Neural cell (in vitro differentiated cells): Measurements from ENCODE around the gene TDRD3. TPM values are rescaled to one million over a fixed set of nuclear protein-coding genes. Genes with fewer than 3 reads are reported as not detected.

ENCODE experiments used
- H2AFZ ChIP-seq: fragments of 200-600, 300-800 bp; sonication (generic), shearing (Covaris generic); 2 replicates; pipeline ENCODE4 v1.6.0; 2014; ENCODE audit warnings: low read depth, mild to moderate bottlenecking, antibody characterized with exemption, low read length, moderate library complexity
- H3F3A ChIP-seq: fragments of 200-600 bp; shearing (Covaris generic); 2 replicates; pipeline ENCODE4 v1.6.1; 2016; ENCODE audit warnings: mild to moderate bottlenecking, moderate library complexity, mixed read lengths, antibody characterized with exemption, low read length; ENCODE audit not compliant: insufficient read depth, poor library complexity, severe bottlenecking
- H3K27ac ChIP-seq: fragments of 200-600, 300-800 bp; sonication (generic), shearing (Covaris generic); 2 replicates; pipeline ENCODE4 v1.5.1; 2014; ENCODE audit warnings: mild to moderate bottlenecking, low read length, moderate library complexity
- H3K27me3 ChIP-seq: fragments of 300-800, 200-600 bp; sonication (generic), shearing (Covaris generic); 2 replicates; pipeline ENCODE4 v1.6.0; 2014; ENCODE audit warnings: mild to moderate bottlenecking, low read depth, low read length, moderate library complexity; ENCODE audit not compliant: insufficient read depth
- H3K36me3 ChIP-seq: fragments of 300-800, 200-600 bp; sonication (generic), shearing (Covaris generic); 2 replicates; pipeline ENCODE4 v1.5.1; 2014; ENCODE audit warnings: mild to moderate bottlenecking, antibody characterized with exemption, low read length, moderate library complexity; ENCODE audit not compliant: insufficient read depth
- H3K4me2 ChIP-seq: fragments of 300-800, 200-600 bp; sonication (generic), shearing (Covaris generic); 2 replicates; pipeline ENCODE4 v1.6.0; 2014; ENCODE audit warnings: mild to moderate bottlenecking, low read length
- H3K4me3 ChIP-seq: fragments of 300-800, 200-600 bp; sonication (generic), shearing (Covaris generic); 2 replicates; pipeline ENCODE4 v1.5.1; 2014; ENCODE audit warnings: mild to moderate bottlenecking, low read length, moderate library complexity
- H3K79me2 ChIP-seq: fragments of 200-600 bp; shearing (Covaris generic); replicated peaks from 2 replicates; pipeline ENCODE4 v1.6.0; 2014; ENCODE audit warnings: mild to moderate bottlenecking, low read length, moderate library complexity; ENCODE audit not compliant: insufficient read depth
- H3K9ac ChIP-seq: fragments of 300-800, 200-600 bp; sonication (generic), shearing (Covaris generic); 2 replicates; pipeline ENCODE4 v1.6.1; 2016; ENCODE audit warnings: mild to moderate bottlenecking, low read length, mixed read lengths
- H3K9me2 ChIP-seq: fragments of 200-600 bp; shearing (Covaris generic); 2 replicates; pipeline ENCODE4 v1.6.1; 2016; ENCODE audit warnings: mild to moderate bottlenecking, low read length, mixed read lengths; ENCODE audit not compliant: insufficient read depth
- H3K9me3 ChIP-seq: fragments of 200-600, 300-800 bp; sonication (generic), shearing (Covaris generic); 2 replicates; pipeline ENCODE4 v1.6.1; 2016; ENCODE audit warnings: mild to moderate bottlenecking, mixed run types, low read length, moderate library complexity, mixed read lengths
- H4K20me1 ChIP-seq: fragments of 200-600 bp; shearing (Covaris generic); 2 replicates; pipeline ENCODE4 v1.6.1; 2016; ENCODE audit warnings: mild to moderate bottlenecking, mixed run types; ENCODE audit not compliant: insufficient read depth
- CTCF ChIP-seq: fragments of 450-650 bp; IDR thresholded peaks from 2 replicates; pipeline ENCODE4 v1.5.1; 2014; ENCODE audit warnings: antibody characterized with exemption, mild to moderate bottlenecking, moderate library complexity; ENCODE audit not compliant: poor library complexity, severe bottlenecking
- EP300 ChIP-seq: fragments of 450-650 bp; conservative IDR thresholded peaks from 2 replicates; pipeline ENCODE4 v1.6.1; 2014; ENCODE audit warnings: antibody characterized with exemption, mild to moderate bottlenecking, moderate library complexity; ENCODE audit not compliant: poor library complexity, severe bottlenecking
- EZH2 ChIP-seq: fragments of 200-600, 300-800 bp; shearing (Covaris generic), sonication (generic); IDR thresholded peaks from 2 replicates; pipeline ENCODE4 v1.6.1; 2014; ENCODE audit warnings: antibody characterized with exemption, low read length, borderline replicate concordance, mild to moderate bottlenecking; ENCODE audit not compliant: insufficient read depth, poor library complexity, severe bottlenecking
- MXI1 ChIP-seq: fragments of 450-650 bp; conservative IDR thresholded peaks from 2 replicates; pipeline ENCODE4 v1.6.1; 2014; ENCODE audit warnings: antibody characterized with exemption, mild to moderate bottlenecking; ENCODE audit not compliant: poor library complexity, severe bottlenecking
- POLR2AphosphoS5 ChIP-seq: IDR thresholded peaks from 2 replicates; pipeline ENCODE4 v1.6.1; 2012
- RAD21 ChIP-seq: fragments of 450-650 bp; conservative IDR thresholded peaks from 2 replicates; pipeline ENCODE4 v1.6.1; 2014; ENCODE audit warnings: antibody characterized with exemption, mild to moderate bottlenecking, moderate library complexity
- REST ChIP-seq: IDR thresholded peaks from 2 replicates; pipeline ENCODE4 v1.6.1; 2012; ENCODE audit warnings: borderline replicate concordance
- SMC3 ChIP-seq: fragments of 450-650 bp; conservative IDR thresholded peaks from 2 replicates; pipeline ENCODE4 v1.6.1; 2014; ENCODE audit warnings: antibody characterized with exemption, mild to moderate bottlenecking, moderate library complexity; ENCODE audit not compliant: poor library complexity
- TAF1 ChIP-seq: IDR thresholded peaks from 2 replicates; pipeline ENCODE4 v1.6.1; 2012; ENCODE audit warnings: low read depth
- polyA plus RNA-seq: library from polyadenylated mRNA; depleted of rRNA; stranded (reverse); fragments of >200 nt; gene quantifications from 2 replicates; pipeline ENCODE4 v1.2.3, GENCODE V29; 2014

TDRD3 gene
- polyA plus RNA-seq, 1 donor from 2014 or later, result 10.0 TPM

GRCh38 chr13:60492187-60492586 lies 95.2 kb downstream of the TDRD3 start:
- H3K9me3 ChIP-seq, result no peaks in the 10 kb centered on the region
- no peaks in the 10 kb centered on the region for H3K79me2 ChIP-seq
- no peaks in the 10 kb centered on the region for H3K9me2 ChIP-seq
- no peaks in the 10 kb centered on the region for H4K20me1 ChIP-seq
- no peak overlapping the region for H3K9ac ChIP-seq
- H3F3A ChIP-seq, result no peaks in the 10 kb centered on the region
- no peak overlapping the region for H3K27ac ChIP-seq
- no peak overlapping the region for H3K4me3 ChIP-seq
- H2AFZ ChIP-seq, result no peak overlapping the region
- no peak overlapping the region for H3K4me2 ChIP-seq
- H3K36me3 ChIP-seq, result no peaks in the 10 kb centered on the region
- TF ChIP-seq SMC3 (no peak), RAD21 (no peak), MXI1 (no peak), TAF1 (no peak), EZH2 (no peak), CTCF (no peak), POLR2AphosphoS5 (no peak), EP300 (no peak), REST (no peak)
- H3K27me3 ChIP-seq, result no peaks in the 10 kb centered on the region

GRCh38 chr13:60494296-60494695 lies 97.3 kb downstream of the TDRD3 start:
- Histone ChIP-seq H3K4me2 (no peak overlapping the region), H3K79me2 (no peaks in the 10 kb centered on the region), H3K27me3 (no peaks in the 10 kb centered on the region), H3K9me3 (no peaks in the 10 kb centered on the region), H3K4me3 (no peak overlapping the region), H2AFZ (no peak overlapping the region), H3K36me3 (no peaks in the 10 kb centered on the region), H3K9me2 (no peaks in the 10 kb centered on the region), H3F3A (no peaks in the 10 kb centered on the region), H3K27ac (no peak overlapping the region), H4K20me1 (no peaks in the 10 kb centered on the region), H3K9ac (no peak overlapping the region)
- no peak for TF ChIP-seq EZH2
- TF ChIP-seq SMC3, result no peak
- TF ChIP-seq TAF1, result no peak
- TF ChIP-seq CTCF, result no peak
- no peak for TF ChIP-seq POLR2AphosphoS5
